ENCODE data around the gene ENDOV. TPM values are rescaled to one million over a fixed set of nuclear protein-coding genes. Genes with fewer than 3 reads are reported as not detected.

Gene ENDOV
- total and polyA plus RNA-seq, 2 donors (not counting 3 experiments of a cell fraction or from before 2014, with no cell fraction given): 20.4 to 25.9 TPM

GRCh38 chr17:80474231-80474960 lies 59.4 kb downstream of the ENDOV start:
- Histone ChIP-seq H4K20me1 (replicated peaks; ENCODE audit: control insufficient read depth, extremely low read depth, insufficient read depth, low read length) (no peaks in the 10 kb centered on the region), H3K27ac (ENCODE audit: insufficient read depth, low read depth, low read length) (no peak overlapping the region), H2AFZ (ENCODE audit: low read depth, low read length) (no peak overlapping the region), H3K9ac (replicated peaks; ENCODE audit: extremely low read depth, insufficient read depth, low read length) (no peak overlapping the region), H3K9me1 (replicated peaks; ENCODE audit: control insufficient read depth, extremely low read depth, insufficient read depth, low read length) (no peaks in the 10 kb centered on the region), H3K4me2 (ENCODE audit: insufficient read depth, low read length) (no peak overlapping the region), H3K36me3 (ENCODE audit: control insufficient read depth in 2 of 2, extremely low read depth in 1 of 2, insufficient read depth in 2 of 2, low read length in 2 of 2) (no peaks in the 10 kb centered on the region), H3K9me3 (replicated peaks; ENCODE audit: control insufficient read depth, insufficient read depth, low read length) (no peaks in the 10 kb centered on the region), H3K79me2 (ENCODE audit: control insufficient read depth, insufficient read depth, low read length) (no peaks in the 10 kb centered on the region), H3K4me1 (ENCODE audit: control insufficient read depth, extremely low read depth, insufficient read depth, low read length) (no peaks in the 10 kb centered on the region), H3K27me3 (ENCODE audit: control insufficient read depth in 2 of 2, insufficient read depth in 2 of 2, low read length in 2 of 2) (peaks cover 61 to 68% of the 10 kb centered on the region in 2 experiments), H3K4me3 (replicated peaks in 1 of 3; ENCODE audit: insufficient read depth in 1 of 3, low read depth in 1 of 3, low read length in 3 of 3) (no peak overlapping the region)
- intact Hi-C loops (cut with micrococcal nuclease) (no loop called here), dilution Hi-C loops (cut with MboI; ENCODE audit: extremely low pct_ligation_motif_present, low sequenced_read_pairs) (no loop called here)
- FAIRE-seq: no peak
- CTCF ChIA-PET: interaction anchor here (1.2 to 3.0 kb wide), 5 partner anchors 11 to 425 kb away, joined by 4 to 9 read pairs (median 6); no protein-coding TSS in a partner anchor
- DNase-seq (ENCODE audit: low read depth, low spot score): peak; percentile 27
- TF ChIP-seq POLR2AphosphoS5 (IDR thresholded peaks at IDR 0.05; ENCODE audit: insufficient read depth, low read depth, low read length) (no peak), CTCF (IDR thresholded peaks at IDR 0.05; ENCODE audit: extremely low read depth in 1 of 2, insufficient read depth in 1 of 2, low read depth in 1 of 2, low read length in 2 of 2) (peak in 1 of 2 donors; percentile 23)
- TF ChIP-seq, protein P1, sequence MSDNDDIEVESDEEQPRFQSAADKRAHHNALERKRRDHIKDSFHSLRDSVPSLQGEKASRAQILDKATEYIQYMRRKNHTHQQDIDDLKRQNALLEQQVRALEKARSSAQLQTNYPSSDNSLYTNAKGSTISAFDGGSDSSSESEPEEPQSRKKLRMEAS (IDR thresholded peaks at IDR 0.05; ENCODE audit: insufficient read depth, insufficient read length): peak; percentile 17
- no TSS peak for BruUV-seq (replicated peaks)
- POLR2A ChIA-PET: interaction anchor here (1.5 kb wide), 1 partner anchor 20 kb away, joined by 4 read pairs; no protein-coding TSS in a partner anchor

All from endothelial cell of umbilical vein (primary cell).